Measurements from ENCODE around the gene HOTAIR.
A peak's percentile ranks its signal among the peaks of the same experiment; 100 is the strongest.

HOTAIR gene

DNA sequence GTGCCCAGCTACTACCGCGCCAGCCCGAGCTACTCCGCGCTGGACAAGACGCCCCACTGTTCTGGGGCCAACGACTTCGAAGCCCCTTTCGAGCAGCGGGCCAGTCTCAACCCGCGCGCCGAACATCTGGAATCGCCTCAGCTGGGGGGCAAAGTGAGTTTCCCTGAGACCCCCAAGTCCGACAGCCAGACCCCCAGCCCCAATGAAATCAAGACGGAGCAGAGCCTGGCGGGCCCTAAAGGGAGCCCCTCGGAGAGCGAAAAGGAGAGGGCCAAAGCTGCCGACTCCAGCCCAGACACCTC lies 10.9 kb upstream of the HOTAIR start:
- no peak for DNase-seq

GRCh38 chr12:53984901-53985691 lies 10.3 kb upstream of the HOTAIR start, which contains the start of gene HOXC10:
Gene HOXC10 (plus strand): TSS chr12:53985146. CDS start chr12:53985260, 114 bp downstream.
- peak; percentile 56 for DNase-seq

- no peak for DNase-seq
Observed at GRCh38 chr12:53983950-53984572, 9.3 kb upstream of the HOTAIR start.

DNA sequence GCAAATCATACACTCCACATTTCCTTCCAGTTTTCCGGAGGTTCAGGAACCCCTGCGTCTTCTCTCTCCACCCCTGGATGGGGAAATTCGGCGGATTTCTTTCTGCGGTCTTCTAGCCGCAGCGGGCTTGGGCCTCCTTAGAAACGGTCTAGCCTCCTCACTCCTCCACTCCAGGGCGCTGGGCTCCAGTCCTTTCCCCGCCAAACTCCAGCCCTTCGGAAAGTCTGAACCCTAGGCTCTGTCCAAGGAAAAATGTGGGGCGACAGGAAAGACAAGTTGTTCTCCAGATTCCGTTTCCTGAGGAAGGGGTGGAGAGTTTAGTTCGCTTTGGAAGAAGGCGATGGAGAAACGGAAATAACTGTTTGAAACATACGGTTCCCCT lies 8.8 kb upstream of the HOTAIR start:
- no peak for DNase-seq

- no peak for DNase-seq
Observed at GRCh38 chr12:53982648-53983567, 8.2 kb upstream of the HOTAIR start.

DNA sequence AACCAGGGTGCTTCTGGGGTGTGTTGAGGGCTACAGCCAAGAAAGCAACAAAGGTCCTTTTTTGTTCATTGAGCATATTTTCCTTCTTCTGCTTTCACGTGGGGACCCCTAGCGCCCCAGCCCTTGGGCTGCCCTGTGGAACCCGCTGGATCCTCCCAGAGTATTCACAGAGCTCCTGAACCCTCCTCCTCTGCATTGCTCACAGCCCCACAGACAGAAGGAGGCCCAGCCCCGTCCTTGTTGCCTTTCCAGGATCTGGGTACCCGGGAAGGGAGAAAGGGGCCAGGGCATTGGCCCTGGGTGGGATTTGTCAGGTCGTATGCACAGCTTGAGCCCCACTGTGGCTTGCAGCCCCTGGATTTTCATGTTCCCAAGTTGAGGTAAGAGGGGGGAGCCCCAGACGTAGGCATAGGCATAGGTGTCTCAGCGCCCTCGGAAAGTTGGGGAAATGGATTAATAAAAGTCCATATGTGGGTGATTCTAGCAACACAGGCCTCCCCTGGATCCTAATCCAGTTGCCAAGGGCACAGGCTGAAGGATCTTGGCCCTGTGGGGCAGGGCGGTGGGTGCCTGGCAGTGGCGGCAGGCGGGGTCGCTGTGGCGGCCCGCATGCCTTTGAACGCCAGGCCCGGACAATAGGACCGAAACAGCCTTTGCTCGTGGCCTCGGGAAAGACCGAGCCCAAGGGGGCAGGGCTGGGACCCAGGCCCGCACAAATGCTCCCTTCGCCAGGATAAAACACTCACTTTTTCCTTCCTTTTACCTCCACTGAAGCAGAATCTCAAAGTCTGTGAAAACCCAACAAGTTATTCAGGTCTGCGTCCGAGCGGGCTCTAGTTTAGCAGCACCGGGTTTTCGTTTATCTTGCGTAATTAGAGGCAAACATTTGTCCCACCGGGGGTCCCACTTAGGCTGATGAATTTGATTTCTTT lies 7.1 kb upstream of the HOTAIR start:
- DNase-seq, result no peak

DNA sequence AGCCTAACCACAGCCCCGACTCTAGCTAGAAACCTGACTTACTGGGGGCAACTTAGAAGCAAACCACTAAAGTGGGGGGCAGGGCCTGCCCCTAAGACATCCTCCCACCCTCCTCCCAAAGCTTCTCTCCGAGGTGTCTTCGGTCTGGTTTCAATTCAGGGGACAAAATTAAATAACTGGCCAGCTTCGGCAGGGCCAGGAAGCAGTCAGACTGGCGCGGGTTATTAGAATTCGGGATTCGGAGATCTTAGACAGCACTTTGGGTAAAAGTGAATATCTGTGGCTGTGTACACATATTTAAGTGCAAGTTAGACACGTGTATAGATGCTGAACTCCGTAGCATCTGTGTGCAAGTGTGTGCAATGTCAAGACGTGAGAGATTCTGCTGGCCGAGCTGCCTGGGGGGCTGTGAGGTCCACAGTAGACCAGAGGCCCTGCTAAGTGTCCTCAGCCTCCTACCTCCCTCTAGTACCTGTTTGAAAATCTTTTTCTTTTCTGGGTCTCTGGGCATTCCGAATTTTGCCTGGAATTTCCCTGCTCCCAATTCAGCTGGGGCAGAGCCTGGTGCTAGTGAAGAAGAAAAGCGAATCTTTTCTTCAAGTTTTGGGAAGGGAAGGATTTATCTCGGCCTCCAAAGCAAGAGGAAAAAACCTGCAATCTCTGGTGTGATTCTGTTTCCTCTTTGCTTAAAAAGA lies 6.2 kb upstream of the HOTAIR start:
- DNase-seq, result no peak

DNA sequence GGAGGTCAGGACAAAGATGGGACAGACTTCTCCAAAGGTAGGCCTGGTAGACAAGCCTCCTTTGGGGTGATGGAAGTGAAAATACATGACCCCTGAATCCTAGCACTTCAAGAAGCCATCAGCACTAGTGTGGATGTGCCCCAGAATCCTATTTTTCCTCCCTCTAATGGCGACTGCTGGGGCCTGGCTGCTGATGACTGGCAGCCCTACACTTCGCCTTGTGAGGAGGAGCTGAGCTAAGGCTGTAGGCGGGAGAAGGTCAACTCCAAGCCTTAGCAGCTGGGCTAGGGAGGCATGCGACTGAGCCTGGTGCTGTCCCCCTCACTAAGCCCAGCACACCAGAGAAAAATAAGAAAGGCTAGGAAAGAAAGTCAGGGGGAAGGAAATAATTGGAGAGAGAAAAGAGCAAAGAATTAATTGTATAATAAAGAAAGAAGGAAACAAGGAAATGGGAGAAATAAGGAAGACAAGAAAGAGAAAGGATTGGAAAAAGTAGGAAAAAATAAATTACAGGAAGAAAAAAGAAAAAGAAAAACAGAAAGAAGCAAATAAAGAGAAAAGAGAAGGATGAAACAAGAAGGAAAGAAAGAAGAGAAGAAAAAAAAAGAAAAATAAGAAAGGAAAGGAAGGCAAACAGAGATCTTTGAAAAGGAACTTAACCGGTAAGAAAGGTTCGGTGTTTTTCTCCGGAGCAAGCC lies 5.5 kb upstream of the HOTAIR start:
- no peak for DNase-seq

DNA sequence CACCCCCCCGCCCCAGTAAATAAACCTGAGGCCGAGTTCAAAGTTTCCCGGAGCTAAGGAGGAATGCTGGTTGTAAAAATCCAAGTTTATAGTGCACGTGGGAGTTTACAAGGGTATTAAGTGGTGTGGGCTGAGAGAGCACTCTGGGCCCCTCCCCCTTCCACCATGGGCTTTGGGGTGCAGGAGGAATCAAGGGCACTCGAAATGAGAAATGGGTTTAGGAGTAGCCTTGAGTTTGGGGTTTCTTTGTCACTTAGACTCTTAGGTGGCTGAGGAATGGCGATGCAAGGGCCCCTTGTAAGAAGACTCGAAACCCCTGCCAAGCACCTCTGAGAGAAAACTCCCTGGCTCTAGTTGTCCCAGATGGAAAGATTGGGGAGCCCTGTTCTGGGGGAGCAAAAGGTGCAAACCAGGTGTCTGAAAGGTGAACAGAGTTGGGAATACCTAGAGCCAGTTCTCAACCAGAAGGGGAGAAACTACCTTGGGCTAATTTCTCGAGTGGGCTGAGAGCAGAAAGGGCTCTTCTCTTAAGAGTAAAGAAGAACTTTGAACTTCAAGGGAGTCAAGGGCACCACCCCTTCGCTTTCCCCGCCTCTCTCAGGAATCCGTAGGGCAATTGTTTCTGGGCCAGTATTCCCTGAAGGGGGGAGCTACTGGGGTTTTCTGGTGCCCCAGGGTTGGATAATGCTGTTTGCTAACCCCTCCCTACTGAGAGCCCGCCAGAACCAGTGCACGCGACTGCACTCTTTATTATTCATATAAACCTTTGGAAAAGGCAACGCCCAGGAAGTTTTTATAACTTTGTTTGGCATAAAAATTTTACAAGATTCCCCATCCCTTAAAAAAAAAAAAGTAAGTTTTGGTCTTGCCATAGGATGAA lies 4.0 kb upstream of the HOTAIR start:
- no peak for DNase-seq

- DNase-seq, result no peak
Observed at GRCh38 chr12:53977596-53978445, 3.1 kb upstream of the HOTAIR start.

DNA sequence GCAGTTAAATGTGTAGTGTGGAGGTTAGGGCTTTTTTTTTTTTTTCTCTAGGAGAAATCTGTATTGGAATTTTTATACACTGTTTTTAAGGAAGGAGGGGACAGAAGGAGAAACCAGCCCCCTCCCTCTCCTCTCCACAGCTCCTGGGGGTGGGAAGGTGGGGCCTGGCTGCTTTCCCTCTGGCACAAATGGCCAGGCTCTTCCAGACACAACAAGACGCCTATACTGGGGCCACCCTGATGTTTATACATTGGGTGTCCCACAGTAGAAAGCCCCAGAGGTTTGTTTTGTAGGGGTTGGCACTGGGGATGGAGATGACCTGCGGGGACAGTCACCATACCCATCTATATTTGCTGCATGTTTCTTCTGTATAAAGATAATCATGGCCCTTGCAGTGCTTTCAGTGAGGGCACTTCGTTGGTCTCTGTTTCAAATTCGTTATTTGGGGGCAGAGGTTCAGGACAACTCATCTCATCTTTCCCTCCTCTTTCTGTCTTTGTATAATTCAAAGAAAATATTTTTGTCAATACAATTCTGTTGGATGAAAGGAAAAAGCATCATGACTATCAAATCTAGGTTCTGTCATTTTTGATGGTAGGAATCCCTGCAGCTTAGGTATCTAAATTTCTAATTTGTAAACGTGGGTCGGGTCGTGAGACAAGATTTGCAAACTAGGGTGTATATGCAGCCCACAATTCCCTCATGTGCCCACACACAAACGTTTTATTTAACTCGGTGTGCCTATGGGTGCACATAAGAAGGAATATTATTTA lies 2.3 kb upstream of the HOTAIR start:
- DNase-seq, result no peak

- no peak for DNase-seq
Observed at GRCh38 chr12:53976172-53976822, 1.5 kb upstream of the HOTAIR start.

- no peak for DNase-seq
Observed at GRCh38 chr12:53975479-53976152, 862 bp upstream of the HOTAIR start.

DNA sequence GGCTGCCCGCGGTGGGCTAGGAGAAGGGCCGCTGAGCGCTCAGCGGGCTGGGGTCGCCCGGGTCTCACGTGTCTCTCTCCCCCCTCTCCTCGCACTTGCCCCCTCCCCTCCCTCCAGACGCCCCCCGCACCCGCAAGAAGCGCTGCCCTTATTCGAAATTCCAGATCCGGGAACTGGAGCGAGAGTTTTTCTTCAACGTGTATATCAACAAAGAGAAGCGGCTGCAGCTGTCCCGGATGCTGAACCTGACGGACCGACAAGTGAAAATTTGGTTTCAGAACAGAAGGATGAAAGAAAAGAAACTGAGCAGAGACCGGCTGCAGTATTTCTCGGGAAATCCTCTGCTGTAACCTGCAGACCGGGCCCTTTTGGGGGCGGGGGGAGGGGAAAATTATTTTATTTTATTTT lies 314 bp upstream of the HOTAIR start:
- DNase-seq, result no peak

DNA sequence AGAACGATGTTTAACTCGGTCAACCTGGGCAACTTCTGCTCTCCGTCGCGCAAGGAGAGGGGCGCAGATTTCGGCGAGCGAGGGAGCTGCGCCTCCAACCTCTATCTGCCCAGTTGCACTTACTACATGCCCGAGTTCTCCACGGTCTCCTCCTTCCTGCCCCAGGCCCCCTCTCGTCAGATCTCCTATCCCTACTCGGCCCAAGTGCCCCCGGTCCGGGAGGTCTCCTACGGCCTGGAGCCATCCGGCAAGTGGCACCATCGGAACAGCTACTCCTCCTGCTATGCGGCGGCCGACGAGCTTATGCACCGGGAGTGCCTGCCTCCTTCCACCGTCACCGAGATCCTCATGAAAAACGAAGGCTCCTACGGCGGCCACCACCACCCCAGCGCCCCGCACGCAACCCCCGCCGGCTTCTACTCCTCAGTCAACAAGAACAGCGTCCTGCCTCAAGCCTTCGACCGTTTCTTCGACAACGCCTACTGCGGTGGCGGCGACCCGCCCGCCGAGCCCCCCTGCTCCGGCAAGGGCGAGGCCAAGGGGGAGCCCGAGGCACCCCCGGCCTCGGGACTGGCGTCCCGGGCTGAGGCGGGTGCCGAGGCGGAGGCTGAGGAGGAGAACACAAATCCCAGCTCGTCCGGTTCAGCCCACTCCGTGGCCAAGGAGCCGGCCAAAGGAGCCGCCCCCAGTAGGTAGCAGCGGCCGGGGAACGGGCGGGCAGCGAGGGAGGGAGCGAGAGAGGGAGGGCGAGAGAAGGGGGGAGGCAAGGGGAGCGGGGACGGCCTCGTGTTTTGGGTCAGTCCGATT lies 1.3 kb downstream of the HOTAIR start:
- no peak for DNase-seq

DNA sequence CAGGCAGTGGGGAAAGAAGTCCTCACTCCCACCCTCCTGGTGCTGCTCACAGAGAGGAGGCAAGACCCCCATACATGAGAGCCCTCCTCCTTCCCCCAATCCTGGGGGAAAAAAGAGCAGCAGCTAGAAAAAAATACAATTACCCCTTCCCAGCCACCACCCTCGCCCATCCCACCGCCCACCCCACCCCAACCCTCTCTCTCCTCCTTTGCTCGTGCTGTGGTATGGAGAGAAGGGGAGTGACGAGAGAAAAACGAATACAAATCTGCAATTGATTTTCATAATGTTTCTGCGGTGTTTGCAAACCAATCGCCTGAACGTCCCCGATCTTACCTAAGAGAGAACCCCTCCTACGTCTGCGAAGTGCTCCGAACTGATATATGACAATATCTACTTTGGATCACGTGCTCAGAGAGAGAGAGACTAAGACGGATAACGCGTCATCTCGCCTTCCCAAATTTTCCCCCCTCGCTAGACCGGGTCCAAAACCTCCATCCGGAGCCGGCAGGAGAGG lies 2.0 kb downstream of the HOTAIR start, which contains the start of gene HOXC11:
Gene HOXC11 (plus strand): TSS at position 405 of the 514 bp plus-strand sequence. CDS start 116 bp downstream, outside the sequence.
- no peak for DNase-seq

All from inflammatory macrophage treated with lipopolysaccharide for 4 hours (primary cell).